ENCODE data around the gene TYW3. TPM values are rescaled to one million over a fixed set of nuclear protein-coding genes. Genes with fewer than 3 reads are reported as not detected.

The TYW3 gene
- total and polyA plus RNA-seq, 2 of the 4 experiments (the other 2 are of a cell fraction) = 9.3 to 16.5 TPM

DNA sequence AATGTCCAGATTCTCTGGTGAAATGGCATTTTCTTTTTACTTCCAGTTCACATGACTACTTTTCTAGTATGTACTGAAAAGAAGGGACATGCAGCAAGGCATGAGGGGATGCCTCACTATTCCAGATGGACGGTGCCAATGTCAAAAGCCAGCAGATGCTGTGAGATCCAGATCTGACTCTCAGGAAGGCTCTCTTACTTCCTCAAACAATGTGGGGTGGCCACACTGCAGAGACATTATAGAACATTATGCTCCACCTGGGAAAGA, 17.8 kb upstream of the TYW3 start:
- Histone ChIP-seq H2AK5ac (ENCODE audit: low read depth, low read length) (no peak overlapping the region), H3K9ac (ENCODE audit: low read depth, low read length) (no peak overlapping the region), H2BK20ac (ENCODE audit: low read depth, low read length) (no peak overlapping the region), H3K14ac (replicated peaks; ENCODE audit: low read depth, low read length) (no peak overlapping the region), H2BK5ac (ENCODE audit: low read depth, low read length, poor library complexity, severe bottlenecking) (no peak overlapping the region), H3K4ac (ENCODE audit: low read depth, low read length) (peak overlapping the region; percentile 40; the same call in 1 of the 2 replicates), H2AK9ac (replicated peaks; ENCODE audit: low read depth, low read length, poor library complexity) (no peak overlapping the region), H3K27ac (ENCODE audit: insufficient read depth, low read length) (peak overlapping the region; percentile 32; the same call in 1 of the 2 replicates), H3K4me1 (ENCODE audit: control insufficient read depth, insufficient read depth, low read length) (peaks cover 8% of the 10 kb centered on the region), H2AFZ (replicated peaks; ENCODE audit: low read length, poor library complexity) (no peak overlapping the region), H4K20me1 (ENCODE audit: insufficient read depth, low read length) (no peaks in the 10 kb centered on the region), H4K91ac (ENCODE audit: insufficient read depth, low read depth, low read length) (peak overlapping the region; percentile 54; the same call in 1 of the 2 replicates), H4K5ac (ENCODE audit: low read depth, low read length) (peak overlapping the region; percentile 39; the same call in 1 of the 2 replicates), H2BK120ac (ENCODE audit: low read depth, low read length) (peak overlapping the region; percentile 19; the same call in 1 of the 2 replicates), H3K9me1 (ENCODE audit: insufficient read depth, low read length) (peaks cover 6% of the 10 kb centered on the region), H3K36me3 (ENCODE audit: control insufficient read depth, insufficient read depth, low read length) (peaks cover 8% of the 10 kb centered on the region), H3K23ac (ENCODE audit: low read depth, low read length) (0 out of 2 replicates have a peak overlapping the region, but pooled peaks have one; percentile 40), H3K4me2 (ENCODE audit: low read depth, low read length) (peak overlapping the region; percentile 22; the same call in 1 of the 2 replicates), H2BK15ac (ENCODE audit: low read depth, low read length) (no peak overlapping the region), H3K9me3 (ENCODE audit: control insufficient read depth, insufficient read depth, low read length) (no peaks in the 10 kb centered on the region), H3K79me1 (ENCODE audit: low read depth in 1 of 2, low read length in 2 of 2) (peaks cover 0 to 3% of the 10 kb centered on the region in 2 experiments; a peak in 3 of 4 replicates), H4K8ac (ENCODE audit: low read depth in 2 of 2, low read length in 2 of 2) (no peak overlapping the region), H3K56ac (ENCODE audit: extremely low read depth, insufficient read depth, low read length) (no peak overlapping the region), H3K4me3 (ENCODE audit: insufficient read depth, low read depth, low read length) (no peak overlapping the region), H3K18ac (ENCODE audit: low read depth, low read length) (peak overlapping the region; percentile 50; the same call in 1 of the 2 replicates), H3K27me3 (ENCODE audit: control insufficient read depth, insufficient read depth, low read length) (no peaks in the 10 kb centered on the region)
- intact Hi-C loops (cut with micrococcal nuclease) (loop anchor here (2.0 kb wide), 1 partner anchor 14 kb away; no protein-coding TSS in a partner anchor), dilution Hi-C loops (cut with HindIII; ENCODE audit: low sequenced_read_pairs, unreplicated experiment) (no loop called here), in situ Hi-C loops (cut with MboI; ENCODE audit: low sequenced_read_pairs) (no loop called here)
- BruUV-seq (replicated peaks) = no TSS peak
- TF ChIP-seq MXI1 (IDR thresholded peaks at IDR 0.05; ENCODE audit: borderline replicate concordance, low read depth, low read length) (no peak), CHD1 (IDR thresholded peaks at IDR 0.05; ENCODE audit: low read depth, low read length) (no peak), SMC3 (IDR thresholded peaks at IDR 0.05; ENCODE audit: low read depth, low read length) (no peak), CEBPB (IDR thresholded peaks at IDR 0.05; ENCODE audit: low read depth, low read length) (no peak), NFE2L2 (IDR thresholded peaks at IDR 0.05; ENCODE audit: low read depth, low read length) (no peak), RFX5 (IDR thresholded peaks at IDR 0.05; ENCODE audit: low read depth, low read length) (no peak), POLR2A (IDR thresholded peaks at IDR 0.05; ENCODE audit: low read depth, low read length) (no peak), RCOR1 (IDR thresholded peaks at IDR 0.05; ENCODE audit: insufficient replicate concordance, low read length) (no peak), BHLHE40 (IDR thresholded peaks at IDR 0.05; ENCODE audit: low read depth, low read length) (no peak), FOS (IDR thresholded peaks at IDR 0.05; ENCODE audit: low read depth, low read length) (no peak), MAFK (IDR thresholded peaks at IDR 0.05; ENCODE audit: low read depth, low read length) (no peak), MAZ (IDR thresholded peaks at IDR 0.05; ENCODE audit: borderline replicate concordance, low read depth, low read length) (no peak), RAD21 (IDR thresholded peaks at IDR 0.05; ENCODE audit: low read length) (no peak)
- TF ChIP-seq, protein P1, sequence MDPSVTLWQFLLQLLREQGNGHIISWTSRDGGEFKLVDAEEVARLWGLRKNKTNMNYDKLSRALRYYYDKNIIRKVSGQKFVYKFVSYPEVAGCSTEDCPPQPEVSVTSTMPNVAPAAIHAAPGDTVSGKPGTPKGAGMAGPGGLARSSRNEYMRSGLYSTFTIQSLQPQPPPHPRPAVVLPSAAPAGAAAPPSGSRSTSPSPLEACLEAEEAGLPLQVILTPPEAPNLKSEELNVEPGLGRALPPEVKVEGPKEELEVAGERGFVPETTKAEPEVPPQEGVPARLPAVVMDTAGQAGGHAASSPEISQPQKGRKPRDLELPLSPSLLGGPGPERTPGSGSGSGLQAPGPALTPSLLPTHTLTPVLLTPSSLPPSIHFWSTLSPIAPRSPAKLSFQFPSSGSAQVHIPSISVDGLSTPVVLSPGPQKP (IDR thresholded peaks at IDR 0.05; ENCODE audit: borderline replicate concordance, low read depth, low read length) = no peak
- TF ChIP-seq, protein P2, sequence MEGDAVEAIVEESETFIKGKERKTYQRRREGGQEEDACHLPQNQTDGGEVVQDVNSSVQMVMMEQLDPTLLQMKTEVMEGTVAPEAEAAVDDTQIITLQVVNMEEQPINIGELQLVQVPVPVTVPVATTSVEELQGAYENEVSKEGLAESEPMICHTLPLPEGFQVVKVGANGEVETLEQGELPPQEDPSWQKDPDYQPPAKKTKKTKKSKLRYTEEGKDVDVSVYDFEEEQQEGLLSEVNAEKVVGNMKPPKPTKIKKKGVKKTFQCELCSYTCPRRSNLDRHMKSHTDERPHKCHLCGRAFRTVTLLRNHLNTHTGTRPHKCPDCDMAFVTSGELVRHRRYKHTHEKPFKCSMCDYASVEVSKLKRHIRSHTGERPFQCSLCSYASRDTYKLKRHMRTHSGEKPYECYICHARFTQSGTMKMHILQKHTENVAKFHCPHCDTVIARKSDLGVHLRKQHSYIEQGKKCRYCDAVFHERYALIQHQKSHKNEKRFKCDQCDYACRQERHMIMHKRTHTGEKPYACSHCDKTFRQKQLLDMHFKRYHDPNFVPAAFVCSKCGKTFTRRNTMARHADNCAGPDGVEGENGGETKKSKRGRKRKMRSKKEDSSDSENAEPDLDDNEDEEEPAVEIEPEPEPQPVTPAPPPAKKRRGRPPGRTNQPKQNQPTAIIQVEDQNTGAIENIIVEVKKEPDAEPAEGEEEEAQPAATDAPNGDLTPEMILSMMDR (conservative IDR thresholded peaks at IDR 0.05; ENCODE audit: low read depth, low read length) = no peak
- TF ChIP-seq, protein P3, sequence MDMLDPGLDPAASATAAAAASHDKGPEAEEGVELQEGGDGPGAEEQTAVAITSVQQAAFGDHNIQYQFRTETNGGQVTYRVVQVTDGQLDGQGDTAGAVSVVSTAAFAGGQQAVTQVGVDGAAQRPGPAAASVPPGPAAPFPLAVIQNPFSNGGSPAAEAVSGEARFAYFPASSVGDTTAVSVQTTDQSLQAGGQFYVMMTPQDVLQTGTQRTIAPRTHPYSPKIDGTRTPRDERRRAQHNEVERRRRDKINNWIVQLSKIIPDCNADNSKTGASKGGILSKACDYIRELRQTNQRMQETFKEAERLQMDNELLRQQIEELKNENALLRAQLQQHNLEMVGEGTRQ (IDR thresholded peaks at IDR 0.05; ENCODE audit: low read depth, low read length) = no peak
- POLR2A ChIA-PET (ENCODE audit: unreplicated experiment) = no interaction called here
- DNase-seq (no peak), ATAC-seq (ENCODE audit: low read depth) (no peak; the same call in 1 of the 2 replicates)
- WGBS, 2 experiments (ENCODE audit: extremely low coverage in 2 of 2, insufficient read length in 1 of 2) = no CpG with 5 or more reads among the region's 1 CpG
- CTCF ChIA-PET = interaction anchor here (1.5 kb wide), 1 partner anchor 24 kb away, joined by 5 read pairs; no protein-coding TSS in a partner anchor

Measured in IMR-90 (cell line).